Testis (tissue), 3 donors: ENCODE results near the gene ZMYM5. TPM values are rescaled to one million over a fixed set of nuclear protein-coding genes. Genes with fewer than 3 reads are reported as not detected.

Experiments used
- DNase-seq: peaks from one replicate; pipeline ENCODE4 v3.0.0-alpha.2; 2019
- H3K27ac ChIP-seq, 2 donors: fragments of 200-600 bp; sonication (generic); one replicate each; pipeline ENCODE4 v1.5.1; 2019
- H3K27me3 ChIP-seq: fragments of 200-600 bp; sonication (generic); one replicate; pipeline ENCODE4 v1.5.1; 2019
- H3K36me3 ChIP-seq: fragments of 200-600 bp; sonication (generic); one replicate; pipeline ENCODE4 v1.5.1; 2017; ENCODE audit warnings: low read depth; ENCODE audit errors: missing control alignments
- H3K4me1 ChIP-seq: fragments of 200-600 bp; sonication (generic); one replicate; pipeline ENCODE4 v1.5.1; 2019
- H3K4me3 ChIP-seq, 2 donors: fragments of 200-600 bp; sonication (generic); one replicate each; pipeline ENCODE4 v1.5.1; 2017 to 2019
- H3K9me3 ChIP-seq: fragments of 200-600 bp; sonication (generic); one replicate; pipeline ENCODE4 v1.5.1; 2017
- CTCF ChIP-seq, 3 experiments: fragments of 450-650 bp in 2 of 3; fragments of 200-600 bp in 1 of 3; sonication (generic) in 1 of 3; IDR thresholded peaks; one replicate each; pipeline ENCODE4 v1.5.1; 2016 to 2019; ENCODE audit warnings: antibody characterized with exemption in 3 of 3, mild to moderate bottlenecking in 2 of 3, moderate library complexity in 1 of 3
- POLR2A ChIP-seq: fragments of 450-650 bp; IDR thresholded peaks from one replicate; pipeline ENCODE4 v1.6.1; 2017; ENCODE audit warnings: antibody characterized with exemption, mild to moderate bottlenecking, moderate library complexity
- WGBS, 2 donors: methylation state at CpG; one replicate each; pipeline ENCODE4 v1.1.5; 2018; 5-methylcytosine and 5-hydroxymethylcytosine counted together
- intact Hi-C: fragments of 100-400 bp; cut with DNase I; formaldehyde crosslinking; loops from one replicate; pipeline ENCODE4 v1.15.1; 2023; ENCODE audit warnings: low total_unique reads
- polyA plus RNA-seq: library from polyadenylated mRNA; stranded (reverse); fragments of 350-450 nt; fragmentation: Illumina TruSeq; extraction: RNeasy Lipid Tissue Mini Kit (QIAGEN cat#74804); gene quantifications from one replicate; pipeline ENCODE4 v1.2.3, GENCODE V29; 2014; ENCODE audit warnings: low read depth, low replicate concordance; ENCODE audit not compliant: insufficient read depth
- total RNA-seq, 2 donors: library from RNA; depleted of rRNA; stranded (reverse); fragments of >200 nt; gene quantifications; one replicate each; pipeline ENCODE4 v1.2.3, GENCODE V29; 2016

Gene ZMYM5
- total and polyA plus RNA-seq, 3 donors from 2014 or later: 29.4 to 37.1 (median 29.5) TPM

DNA sequence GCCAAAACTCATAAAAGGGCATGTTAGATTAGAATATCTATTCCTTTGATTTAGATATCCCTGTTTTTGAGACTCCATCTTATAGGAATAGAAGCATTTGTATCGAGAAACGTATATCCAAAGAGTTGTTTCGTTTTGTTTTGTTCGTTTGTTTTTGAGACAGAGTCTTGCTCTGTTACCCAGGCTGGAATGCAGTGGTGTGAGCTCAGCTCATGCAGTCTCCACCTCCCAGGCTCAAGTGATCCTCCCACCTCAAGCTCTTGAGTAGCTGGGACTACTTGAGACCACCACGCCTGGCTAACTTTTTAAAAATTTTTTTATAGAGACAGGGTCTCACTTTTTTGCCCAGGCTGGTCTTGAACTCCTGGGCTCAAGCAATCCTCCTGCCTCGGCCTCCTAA is 26.6 kb upstream of the ZMYM5 start:
- H3K4me3 ChIP-seq: no peak overlapping the region
- no peaks in the 10 kb centered on the region for H3K9me3 ChIP-seq
- H3K27ac ChIP-seq: no peak overlapping the region
- DNase-seq: no peak
- no peaks in the 10 kb centered on the region for H3K27me3 ChIP-seq
- H3K36me3 ChIP-seq: no peaks in the 10 kb centered on the region
- no peaks in the 10 kb centered on the region for H3K4me1 ChIP-seq
- TF ChIP-seq POLR2A: no peak
- no peak for TF ChIP-seq CTCF (IDR thresholded peaks at IDR 0.05)
- intact Hi-C loops: no loop called here
- WGBS, 2 donors: 77 to 84% methylated on average over 6 of the region's 6 CpGs

DNA sequence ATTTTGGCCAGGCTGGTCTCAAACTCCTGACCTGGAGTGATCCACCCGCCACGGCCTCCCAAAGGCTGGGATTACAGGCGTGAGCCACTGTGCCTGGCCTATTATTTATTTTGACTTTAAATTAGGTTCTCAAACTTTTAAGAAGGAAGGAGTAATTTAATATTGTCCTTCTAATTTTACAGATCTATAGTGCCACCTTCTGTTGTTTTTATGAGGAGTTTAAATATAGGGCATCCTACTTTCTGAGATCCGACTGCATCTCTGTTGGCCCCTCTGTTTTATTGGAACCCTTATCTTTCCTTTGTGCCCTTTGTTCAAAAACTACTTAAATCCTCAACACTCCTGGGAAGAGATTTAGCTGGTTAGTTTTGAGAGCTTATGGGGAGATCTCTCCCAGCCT is 25.4 kb upstream of the ZMYM5 start:
- no peaks in the 10 kb centered on the region for H3K27me3 ChIP-seq
- no peak overlapping the region for H3K4me3 ChIP-seq
- H3K27ac ChIP-seq: no peak overlapping the region
- H3K4me1 ChIP-seq: no peaks in the 10 kb centered on the region
- TF ChIP-seq POLR2A (no peak), CTCF (IDR thresholded peaks at IDR 0.05) (no peak)
- no peaks in the 10 kb centered on the region for H3K9me3 ChIP-seq
- intact Hi-C loops: no loop called here
- DNase-seq: no peak
- 47 to 60% methylated on average over 4 of the region's 4 CpGs for WGBS, 2 donors
- H3K36me3 ChIP-seq: no peaks in the 10 kb centered on the region

DNA sequence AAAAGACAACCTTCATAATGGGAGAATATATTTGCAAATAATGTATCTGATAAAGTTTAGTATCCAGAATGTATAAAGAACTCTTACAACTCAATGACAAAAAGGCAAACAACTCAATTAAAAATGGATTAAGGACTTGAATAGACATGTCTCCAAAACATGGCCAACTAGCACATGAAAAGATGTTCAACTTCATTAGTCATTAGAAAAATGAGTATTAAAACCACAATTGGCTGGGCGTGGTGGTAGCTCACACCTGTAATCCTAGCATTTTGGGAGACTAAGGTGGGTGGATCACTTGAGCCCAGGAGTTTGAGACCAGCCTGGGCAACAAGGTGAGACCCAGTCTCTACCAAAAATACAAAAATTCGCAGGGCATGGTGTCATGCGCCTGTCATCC is 18.8 kb upstream of the ZMYM5 start:
- 78 to 80% methylated on average over 3 of the region's 3 CpGs for whole genome bisulfite sequencing, 2 donors
- DNase-seq: no peak
- intact Hi-C loops: no loop called here
- Histone ChIP-seq H3K27ac (no peak overlapping the region), H3K4me3 (no peak overlapping the region), H3K27me3 (no peaks in the 10 kb centered on the region), H3K9me3 (no peaks in the 10 kb centered on the region), H3K36me3 (no peaks in the 10 kb centered on the region), H3K4me1 (no peaks in the 10 kb centered on the region)
- TF ChIP-seq POLR2A (no peak), CTCF (IDR thresholded peaks at IDR 0.05) (no peak)

DNA sequence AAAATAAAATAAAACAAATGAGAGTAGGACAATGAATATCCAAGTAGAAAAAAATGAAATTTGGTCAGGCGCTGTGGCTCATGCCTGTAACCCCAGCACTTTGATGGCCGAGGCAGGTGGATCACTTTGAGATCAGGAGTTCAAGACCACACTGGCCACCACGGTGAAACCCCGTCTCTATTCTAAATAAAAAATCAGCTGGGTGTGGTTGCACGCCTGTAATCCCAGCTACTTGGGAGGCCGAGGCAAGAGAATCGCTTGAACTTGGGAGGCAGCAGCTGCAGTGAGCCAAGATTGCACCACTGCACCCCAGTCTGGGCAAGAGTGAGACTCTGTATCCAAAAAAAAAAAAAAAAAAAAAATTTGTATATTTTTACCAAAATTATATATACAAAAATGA is 18.2 kb upstream of the ZMYM5 start:
- H3K36me3 ChIP-seq: no peaks in the 10 kb centered on the region
- H3K9me3 ChIP-seq: no peaks in the 10 kb centered on the region
- no peak overlapping the region for H3K4me3 ChIP-seq
- 51 to 74% methylated on average over 7 of the region's 7 CpGs for WGBS, 2 donors
- DNase-seq: no peak
- H3K4me1 ChIP-seq: no peaks in the 10 kb centered on the region
- H3K27ac ChIP-seq: no peak overlapping the region
- H3K27me3 ChIP-seq: no peaks in the 10 kb centered on the region
- intact Hi-C loops: no loop called here
- TF ChIP-seq POLR2A: no peak
- TF ChIP-seq CTCF (IDR thresholded peaks at IDR 0.05): no peak

GRCh38 chr13:19864746-19865309 is 1.4 kb upstream of the ZMYM5 start:
- intact Hi-C loops: loop anchor here (5.0 kb wide), 1 partner anchor 92 kb away; the partner anchor contains the start of gene ZMYM2
- WGBS, 2 donors: 10 to 16% methylated on average over 22 to 26 of the region's 26 CpGs
- peak; percentile 78 for DNase-seq

More at GRCh38 chr13:19864746-19865309, 1.4 kb upstream of the ZMYM5 start:
- H3K4me3 ChIP-seq: peak overlapping the region; percentile 87 to 96
- no peaks in the 10 kb centered on the region for H3K36me3 ChIP-seq
- TF ChIP-seq POLR2A (no peak), CTCF (IDR thresholded peaks at IDR 0.05) (peak; percentile 80 to 84 (median 82))
- H3K9me3 ChIP-seq: no peaks in the 10 kb centered on the region
- peaks cover 14% of the 10 kb centered on the region for H3K4me1 ChIP-seq
- no peaks in the 10 kb centered on the region for H3K27me3 ChIP-seq
- peak overlapping the region; percentile 98 to 100 for H3K27ac ChIP-seq
